Peyer's patch (tissue), 4 donors: ENCODE results near the gene PTBP1.

Experiments
- CTCF ChIP-seq, 6 experiments: fragments of 450-650 bp in 4 of 6; fragments of 200-600 bp in 2 of 6; sonication (generic) in 1 of 6; IDR thresholded peaks; one replicate each; pipeline ENCODE4 v1.5.1; 2017 to 2019; ENCODE audit warnings: antibody characterized with exemption in 6 of 6, mild to moderate bottlenecking in 3 of 6, moderate library complexity in 1 of 6
- POLR2A ChIP-seq, 2 donors: fragments of 450-650 bp; IDR thresholded peaks; one replicate each; pipeline ENCODE4 v1.5.1; 2017; ENCODE audit warnings: antibody characterized with exemption in 2 of 2, mild to moderate bottlenecking in 2 of 2, moderate library complexity in 2 of 2

- TF ChIP-seq CTCF (IDR thresholded peaks at IDR 0.05) (no peak), POLR2A (IDR thresholded peaks at IDR 0.05) (no peak)
Measured at GRCh38 chr19:803686-804418, 6.6 kb downstream of the PTBP1 start.
